ENCODE data around the gene PPT2.

GRCh38 chr6:32170294-32170693, 16.4 kb downstream of the PPT2 start:
- TF ChIP-seq CTCF (conservative IDR thresholded peaks at IDR 0.05; ENCODE audit: low read depth in 2 of 2): no peak
- no peak for TF ChIP-seq REST (IDR thresholded peaks at IDR 0.05; ENCODE audit: unreplicated experiment)
- no peak for TF ChIP-seq ETS1 (IDR thresholded peaks at IDR 0.05)
- TF ChIP-seq POLR2AphosphoS5 (IDR thresholded peaks at IDR 0.05; ENCODE audit: low read depth): no peak
- TF ChIP-seq NANOG (IDR thresholded peaks at IDR 0.05; ENCODE audit: borderline replicate concordance): no peak
- TF ChIP-seq CREB1 (CRISPR knock-in tag; IDR thresholded peaks at IDR 0.05; ENCODE audit: low read depth): no peak
- no peak for TF ChIP-seq EZH2 (IDR thresholded peaks at IDR 0.05; ENCODE audit: low read depth, unreplicated experiment)
- no peak for TF ChIP-seq EZH2phosphoT487 (IDR thresholded peaks at IDR 0.05; ENCODE audit: unreplicated experiment)

Measured in GM23338 (cell line).